Measurements from ENCODE around the gene LANCL2.
"Not testable (repeated sequence)": the region's sequence is repeated elsewhere in the genome, so short reads cannot be mapped to it uniquely, and the experiment has no call there.

LANCL2 gene

GRCh38 chr7:55362927-55363326, 2.2 kb upstream of the LANCL2 start:
- FAIRE-seq: no peak
- DNase-seq (ENCODE audit: low spot score): no peak

- no peak for DNase-seq (ENCODE audit: low spot score)
- FAIRE-seq: no peak
These were observed 1.6 kb upstream of the LANCL2 start for GRCh38 chr7:55363386-55364170.

DNA sequence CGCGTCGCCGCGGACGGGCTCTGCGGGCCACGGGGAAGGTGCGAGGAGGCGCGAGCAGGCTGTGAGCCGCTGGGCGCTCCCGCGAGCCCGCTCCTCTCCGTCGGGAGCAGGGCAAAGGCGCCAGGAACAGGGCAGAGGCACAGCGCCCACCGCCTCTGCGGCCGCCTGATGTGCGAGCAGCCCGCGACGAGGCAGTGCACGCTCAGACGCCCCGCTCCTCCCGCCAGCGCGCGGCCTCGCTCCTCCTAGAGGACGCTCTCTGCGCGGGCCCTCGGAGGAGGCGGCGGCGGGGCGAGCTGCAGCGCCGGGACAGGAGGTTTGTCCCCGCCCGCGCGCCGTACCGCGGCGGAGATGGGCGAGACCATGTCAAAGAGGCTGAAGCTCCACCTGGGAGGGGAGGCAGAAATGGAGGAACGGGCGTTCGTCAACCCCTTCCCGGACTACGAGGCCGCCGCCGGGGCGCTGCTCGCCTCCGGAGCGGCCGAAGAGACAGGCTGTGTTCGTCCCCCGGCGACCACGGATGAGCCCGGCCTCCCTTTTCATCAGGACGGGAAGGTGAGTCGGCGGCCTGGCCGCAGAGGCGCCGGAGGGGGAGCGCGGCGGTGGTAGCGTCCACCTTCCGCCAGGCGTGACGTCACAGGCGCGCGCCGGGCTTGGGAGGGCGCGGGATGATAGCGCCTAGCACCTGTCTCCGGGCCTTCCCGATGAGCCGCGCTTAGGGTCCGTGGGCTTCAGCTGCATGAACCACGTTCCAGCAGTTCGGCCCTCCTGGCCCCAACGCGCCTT, 731 bp downstream of the LANCL2 start:
- DNase-seq (ENCODE audit: low spot score) (peak; percentile 86), FAIRE-seq (no peak)

DNA sequence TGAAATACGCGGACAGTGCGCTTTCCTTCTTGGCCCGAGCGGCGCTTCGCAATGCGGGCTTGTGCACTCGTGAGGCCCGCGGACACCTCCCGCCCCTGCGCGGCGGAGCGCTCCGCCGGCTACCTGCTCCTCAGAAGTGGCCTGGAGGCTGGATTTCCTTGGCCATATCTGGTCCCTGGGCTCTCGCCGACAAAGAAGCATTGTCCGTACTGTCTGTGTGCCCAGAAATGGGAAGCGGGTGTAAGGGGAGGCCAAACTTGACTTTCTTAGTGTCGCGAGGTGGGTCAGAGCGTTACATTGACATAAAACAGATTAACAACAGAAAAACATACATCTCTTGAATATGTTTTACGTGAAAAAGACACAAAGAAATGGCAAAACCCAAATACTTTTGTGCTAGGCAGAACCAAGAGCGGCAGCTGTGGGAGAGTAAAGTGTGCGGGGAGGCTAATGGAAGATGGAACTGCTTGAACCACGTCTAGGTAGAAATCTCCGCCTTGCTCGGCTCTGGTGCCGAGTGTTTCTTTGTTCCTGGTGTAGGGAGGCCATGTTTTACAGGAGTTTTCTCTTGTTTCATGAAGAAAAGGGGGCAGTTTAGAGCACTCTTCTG, 1.4 kb downstream of the LANCL2 start:
- DNase-seq (ENCODE audit: low spot score): no peak
- no peak for FAIRE-seq

GRCh38 chr7:55367283-55367840, 2.2 kb downstream of the LANCL2 start:
- FAIRE-seq: no peak
- DNase-seq (ENCODE audit: low spot score): no peak

DNA sequence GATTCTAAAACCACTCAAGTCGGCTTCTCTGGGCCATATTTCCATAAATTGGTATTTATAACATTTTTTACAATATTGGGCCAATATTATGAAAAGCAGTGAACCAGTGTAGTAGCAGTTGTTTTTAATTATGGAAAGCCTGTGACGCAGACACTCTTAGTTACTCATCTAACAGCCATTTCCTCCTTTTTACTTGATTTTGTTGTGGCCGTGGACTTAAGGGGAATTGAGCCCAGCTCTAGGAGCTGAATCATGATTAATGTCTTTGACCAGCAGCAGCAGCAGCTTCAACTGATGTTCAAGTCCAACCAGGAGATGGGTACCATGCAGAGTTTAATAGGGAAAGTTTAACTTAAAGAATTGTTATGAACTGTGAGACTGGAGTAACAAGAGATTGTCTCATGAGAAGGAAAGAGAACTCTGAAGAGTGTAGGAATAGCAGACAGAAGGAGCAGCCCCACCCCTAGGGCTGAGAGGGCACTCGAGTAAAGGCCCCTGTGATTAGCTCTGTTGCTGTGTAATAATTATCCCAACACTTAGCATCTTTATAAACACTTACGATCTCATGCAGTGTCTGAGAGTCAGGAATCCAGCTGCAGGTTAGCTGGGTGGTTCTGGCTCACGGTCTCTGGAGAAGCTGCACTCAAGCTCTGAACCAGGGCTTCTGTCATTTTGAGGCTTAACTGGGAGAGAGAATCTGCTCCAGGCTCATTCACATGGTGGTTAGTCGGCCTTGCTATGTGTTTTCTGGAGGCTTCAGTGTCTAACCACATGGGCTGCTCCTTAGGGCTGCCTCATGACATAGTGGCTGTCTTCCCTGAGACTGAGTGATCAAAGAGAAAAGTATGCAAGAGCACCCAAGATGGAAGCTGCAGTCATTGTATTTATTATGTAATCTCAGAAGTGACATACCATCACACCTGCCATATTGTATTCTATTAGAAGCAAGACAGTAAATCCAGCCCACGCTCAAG, 4.6 kb downstream of the LANCL2 start:
- FAIRE-seq (no peak), DNase-seq (ENCODE audit: low spot score) (no peak)

- no peak for DNase-seq (ENCODE audit: low spot score)
- no peak for FAIRE-seq
These were observed 9.1 kb downstream of the LANCL2 start for GRCh38 chr7:55374213-55374612.

DNA sequence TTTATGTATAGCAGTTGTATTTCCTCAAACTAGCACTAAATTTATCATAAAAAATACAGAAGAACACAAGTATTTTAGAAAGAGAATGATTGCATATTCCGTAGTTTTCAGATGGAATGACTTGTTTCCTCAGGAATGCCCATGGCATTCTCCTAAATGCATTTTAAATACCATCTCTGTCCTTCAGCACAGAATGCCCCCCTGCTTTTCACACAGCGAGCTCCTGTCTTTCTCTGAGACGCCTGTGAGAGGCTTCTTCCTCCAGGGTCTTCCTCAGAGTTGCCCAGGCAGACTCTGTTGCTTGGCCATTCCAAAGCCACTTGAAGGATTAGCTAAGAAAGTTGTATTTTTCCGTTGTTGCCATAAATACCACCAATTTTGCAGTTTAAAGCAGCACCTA, 10.1 kb downstream of the LANCL2 start:
- FAIRE-seq: no peak
- DNase-seq (ENCODE audit: low spot score): no peak

DNA sequence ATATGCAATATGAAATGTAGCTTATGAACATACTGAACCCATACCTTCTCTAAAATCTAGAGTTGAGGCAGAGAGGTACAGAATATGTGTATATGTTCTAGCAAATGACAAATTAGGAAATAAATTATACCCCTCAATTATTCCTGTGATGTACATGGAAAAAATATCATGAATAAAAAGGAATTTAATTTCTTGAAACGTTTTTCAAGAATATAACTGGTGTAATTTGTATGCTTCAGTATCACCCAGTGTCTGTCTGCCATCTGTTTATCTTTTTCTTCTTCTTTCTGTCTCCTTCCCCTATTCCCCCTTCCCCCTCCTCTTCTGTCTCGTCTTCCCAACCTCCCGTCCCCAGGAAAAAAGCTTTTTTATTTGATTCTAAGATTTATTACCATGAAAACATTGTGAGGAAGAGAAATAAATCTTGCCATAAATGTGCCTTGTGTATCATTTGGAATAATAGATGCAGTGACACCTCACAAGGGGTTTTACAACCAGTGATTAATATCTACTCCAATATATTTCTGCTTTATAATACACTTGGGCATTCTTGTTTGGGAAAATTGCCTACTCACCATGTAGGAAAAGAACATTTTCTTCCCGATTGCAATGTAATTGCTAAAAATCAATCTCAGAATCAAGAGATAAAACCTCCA, 12.2 kb downstream of the LANCL2 start:
- no peak for FAIRE-seq
- DNase-seq (ENCODE audit: low spot score): no peak

DNA sequence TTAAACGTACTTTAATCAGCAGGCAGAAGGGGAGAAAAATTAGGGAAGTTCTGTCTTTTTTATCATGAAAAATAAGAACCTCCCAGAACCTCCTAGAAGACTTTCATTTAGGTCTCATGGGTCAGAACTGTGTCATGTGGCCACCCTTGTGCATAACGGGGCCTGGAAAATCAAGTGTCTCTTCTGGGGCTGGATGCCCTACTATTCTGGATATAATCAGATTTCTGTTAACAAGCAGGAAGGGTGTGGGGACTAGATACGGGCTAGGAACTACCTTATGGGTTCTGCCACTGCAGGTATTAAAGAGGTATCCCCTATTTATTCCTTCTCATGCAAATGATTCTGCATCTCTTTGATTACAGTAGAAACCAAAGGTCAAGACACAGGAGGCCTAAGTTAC, 14.1 kb downstream of the LANCL2 start:
- FAIRE-seq: no peak
- DNase-seq (ENCODE audit: low spot score): no peak

DNA sequence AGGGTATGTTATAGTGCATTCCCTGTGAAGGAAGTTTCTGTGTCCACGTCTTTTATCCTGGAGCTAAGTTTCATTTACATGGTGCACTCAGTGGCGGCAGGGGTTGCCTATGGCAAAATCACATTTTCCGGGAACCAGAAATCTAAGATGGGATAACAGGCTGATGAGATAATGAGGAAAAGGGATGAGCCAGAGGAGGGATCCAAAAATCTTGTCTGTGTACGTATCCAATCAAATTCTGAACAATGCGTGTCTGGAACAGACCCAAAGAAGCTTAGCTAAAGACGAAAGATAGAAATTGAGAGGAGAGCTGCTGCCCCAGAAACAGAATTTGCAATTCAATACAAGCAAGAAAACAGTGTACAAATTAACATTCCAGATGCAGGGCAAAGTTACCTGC, 16.1 kb downstream of the LANCL2 start:
- FAIRE-seq (no peak), DNase-seq (ENCODE audit: low spot score) (no peak)

DNA sequence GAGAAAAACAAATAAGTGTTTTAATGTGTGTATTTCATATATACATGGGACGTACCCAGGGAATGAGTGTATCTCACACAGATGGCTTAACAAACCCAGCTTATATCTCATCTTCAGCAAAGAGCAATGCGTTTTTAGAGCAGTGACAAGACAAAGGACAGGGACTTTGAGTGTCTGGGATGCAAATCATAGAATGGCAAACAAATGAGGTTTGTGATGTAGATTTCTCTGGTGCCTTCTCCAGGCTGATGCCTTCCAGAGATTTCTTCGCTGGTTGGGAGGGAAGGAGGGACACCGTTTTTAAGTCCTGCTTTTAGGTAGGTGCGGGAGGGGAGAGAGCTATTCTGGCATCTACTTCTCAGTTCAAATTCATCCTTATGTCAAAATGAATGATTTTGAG, 16.6 kb downstream of the LANCL2 start:
- DNase-seq (ENCODE audit: low spot score): no peak
- no peak for FAIRE-seq

DNA sequence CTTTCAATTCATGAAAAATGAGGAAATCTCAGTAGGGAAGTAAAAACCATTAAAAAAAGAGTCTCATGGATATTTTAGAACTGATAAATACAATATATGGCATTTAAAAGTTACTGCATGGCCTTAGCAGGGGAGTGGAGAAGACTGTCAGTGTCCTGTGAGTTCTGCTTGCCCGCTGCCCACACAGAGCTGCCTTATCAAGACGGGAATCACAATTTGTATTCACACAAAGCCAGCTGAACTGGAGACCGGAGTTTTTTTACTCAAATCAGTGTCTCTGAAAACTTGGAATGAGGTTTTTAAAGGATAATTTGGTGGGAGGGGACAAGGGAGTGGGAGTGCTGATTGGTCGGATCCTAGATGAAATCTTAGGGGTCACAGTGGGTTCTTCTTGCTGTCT, 17.1 kb downstream of the LANCL2 start:
- no peak for DNase-seq (ENCODE audit: low spot score)

GRCh38 chr7:55386541-55386940, 21.4 kb downstream of the LANCL2 start:
- FAIRE-seq (no peak), DNase-seq (ENCODE audit: low spot score) (no peak)

More for the DNA sequence above, 17.1 kb downstream of the LANCL2 start:
- FAIRE-seq: no peak

GRCh38 chr7:55387062-55387965, 22.2 kb downstream of the LANCL2 start:
- peak; percentile 77 for FAIRE-seq
- peak; percentile 64 for DNase-seq (ENCODE audit: low spot score)

DNA sequence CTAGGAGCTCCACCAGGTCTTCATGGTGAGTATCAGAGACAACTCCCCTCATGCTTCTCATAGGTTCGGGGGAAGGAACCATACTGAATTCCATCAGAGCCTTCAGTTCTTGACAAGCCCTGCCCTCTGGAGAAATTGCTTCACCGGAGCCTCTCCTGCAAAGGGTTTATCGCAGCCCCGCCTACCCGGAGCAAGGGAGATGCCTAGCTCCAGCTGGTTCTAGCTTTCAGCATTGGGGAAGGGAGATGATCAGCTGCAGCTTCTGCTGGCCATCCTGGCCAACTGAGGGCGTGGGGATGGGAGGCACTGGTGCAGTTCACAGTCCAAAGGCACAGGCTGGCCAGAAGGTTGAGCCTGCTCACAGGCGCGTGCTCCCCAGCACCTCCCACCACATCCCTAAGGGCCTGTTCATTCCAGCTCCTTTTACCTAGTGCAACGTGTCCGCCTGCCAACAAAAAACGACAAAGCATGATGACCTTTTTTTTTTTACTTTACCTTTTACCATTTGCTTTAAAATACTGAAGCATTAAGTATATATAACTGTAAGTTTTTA, 31.2 kb downstream of the LANCL2 start:
- no peak for FAIRE-seq
- no peak for DNase-seq (ENCODE audit: low spot score)

GRCh38 chr7:55397617-55398016, 32.5 kb downstream of the LANCL2 start:
- DNase-seq (ENCODE audit: low spot score) (no peak), FAIRE-seq (no peak)

DNA sequence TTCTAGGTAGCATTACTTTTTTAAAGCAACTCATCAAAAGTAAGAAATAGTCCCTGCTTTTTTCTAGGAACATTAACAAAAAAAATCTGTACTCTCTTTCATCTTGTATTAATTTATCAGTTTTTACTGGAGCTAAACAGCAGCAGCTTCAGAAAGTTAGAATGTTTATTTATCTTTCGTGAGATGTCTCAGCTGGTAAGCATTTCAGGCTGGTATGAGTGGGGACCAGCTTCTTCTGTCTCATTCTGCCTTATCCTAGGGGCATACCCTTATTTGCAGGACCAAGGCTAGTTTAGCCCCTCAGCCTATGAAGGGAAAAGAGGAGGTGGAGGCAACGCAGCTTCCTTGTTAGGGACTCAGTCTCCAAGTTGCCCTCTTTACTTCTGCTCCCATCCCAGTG, 35.1 kb downstream of the LANCL2 start:
- DNase-seq (ENCODE audit: low spot score): no peak
- FAIRE-seq: no peak

DNA sequence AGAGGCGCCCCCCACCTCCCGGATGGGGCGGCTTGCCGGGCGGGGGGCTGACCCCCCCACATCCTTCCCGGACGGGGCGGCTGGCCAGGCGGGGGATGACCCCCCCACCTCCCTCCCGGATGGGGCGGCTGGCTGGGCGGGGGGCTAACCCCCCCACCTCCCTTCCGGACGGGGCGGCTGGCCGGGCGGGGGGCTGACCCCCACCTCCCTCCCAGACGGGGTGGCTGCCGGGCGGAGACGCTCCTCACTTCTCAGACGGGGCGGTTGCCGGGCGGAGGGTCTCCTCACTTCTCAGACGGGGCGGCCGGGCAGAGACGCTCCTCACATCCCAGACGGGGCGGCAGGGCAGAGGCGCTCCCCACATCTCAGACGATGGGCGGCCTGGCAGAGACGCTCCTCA, 37.4 kb downstream of the LANCL2 start:
- DNase-seq (ENCODE audit: low spot score); FAIRE-seq: not testable (repeated sequence)
